Stimulated activated CD4-positive, alpha-beta T cell treated with anti-CD3 and anti-CD28 coated beads, Interleukin-12 subunit alpha, Interleukin-12 subunit beta, amount 100 ng/mL, for 4 hours (primary cell): ENCODE data around the gene RALY.

Experiments
- DNase-seq: peaks from one replicate; pipeline ENCODE4 v3.0.0-alpha.2; 2020

The RALY gene

DNA sequence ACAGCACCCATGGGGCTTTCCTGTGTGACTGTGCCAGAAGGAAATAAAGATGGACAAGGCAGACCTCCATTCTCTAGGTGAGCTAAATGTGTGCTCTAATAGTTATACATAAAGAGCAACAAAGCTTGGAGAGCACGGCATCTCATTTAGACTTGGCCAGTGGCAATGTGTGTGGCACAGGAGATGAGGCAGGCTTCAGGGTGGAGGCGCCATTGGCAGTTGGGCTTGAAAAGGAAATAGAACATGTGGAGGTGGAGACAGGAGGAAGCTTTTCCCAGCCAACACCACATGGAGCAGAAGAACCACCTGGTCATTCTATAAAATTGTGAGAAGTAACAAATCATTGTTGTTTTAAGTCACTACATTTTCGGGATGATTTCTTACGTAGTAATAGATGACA lies 3.6 kb upstream of the RALY start:
- DNase-seq, result no peak

DNA sequence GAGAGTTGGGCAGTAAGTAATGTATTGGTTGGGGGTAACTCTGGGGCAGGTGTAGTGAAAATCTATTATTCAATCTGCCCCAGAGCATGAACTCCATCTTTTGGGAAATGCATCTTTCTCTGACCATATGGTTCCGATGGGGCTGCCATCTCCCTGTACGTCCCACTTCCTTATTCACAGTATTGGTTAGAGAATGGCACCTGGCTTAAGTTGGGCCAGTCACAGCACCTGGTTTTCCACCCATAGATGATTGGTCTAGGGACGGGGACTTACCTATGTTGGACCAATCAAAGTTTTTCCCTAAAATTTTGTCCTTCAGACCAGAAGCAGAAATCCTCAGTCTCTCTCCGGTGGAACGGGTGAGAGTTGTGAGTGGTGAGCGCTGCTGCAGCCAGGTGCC lies 2.2 kb upstream of the RALY start:
- DNase-seq, result no peak

DNA sequence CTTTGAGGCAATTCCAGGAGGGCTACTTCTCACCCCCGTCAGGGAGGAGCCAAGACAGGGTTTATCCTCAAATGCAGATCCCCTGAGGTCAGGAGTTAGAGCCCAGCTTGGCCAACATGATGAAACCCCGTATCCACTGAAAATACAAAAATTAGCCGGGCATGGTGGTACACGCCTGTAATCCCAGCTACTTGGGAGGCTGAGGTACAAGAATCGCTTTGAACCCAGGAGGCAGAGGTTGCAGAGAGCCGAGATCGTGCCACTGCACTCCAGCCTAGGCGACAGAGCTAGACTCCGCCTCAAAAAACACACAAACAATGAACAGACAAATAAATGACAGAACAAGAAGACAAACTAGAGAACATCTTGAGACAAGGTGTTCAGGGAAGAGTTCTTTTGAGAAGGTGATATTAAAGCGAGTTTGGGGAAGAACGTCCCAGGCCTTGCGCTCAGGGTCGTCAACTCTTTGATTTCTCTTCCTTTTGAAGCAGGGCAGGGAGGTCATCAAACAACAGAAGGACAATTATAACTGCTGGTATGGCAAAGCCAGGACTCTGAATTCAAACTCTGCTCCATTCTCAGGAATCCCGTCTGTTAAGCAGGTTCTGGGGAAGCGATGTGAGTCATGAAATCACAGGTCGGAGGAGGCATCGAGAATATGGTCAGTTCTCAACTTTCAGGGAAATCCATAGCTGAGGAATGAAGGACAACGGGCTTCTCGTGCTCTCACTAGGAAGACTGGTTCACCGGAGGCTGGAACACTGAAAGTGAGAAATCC lies 1.4 kb upstream of the RALY start:
- no peak for DNase-seq

DNA sequence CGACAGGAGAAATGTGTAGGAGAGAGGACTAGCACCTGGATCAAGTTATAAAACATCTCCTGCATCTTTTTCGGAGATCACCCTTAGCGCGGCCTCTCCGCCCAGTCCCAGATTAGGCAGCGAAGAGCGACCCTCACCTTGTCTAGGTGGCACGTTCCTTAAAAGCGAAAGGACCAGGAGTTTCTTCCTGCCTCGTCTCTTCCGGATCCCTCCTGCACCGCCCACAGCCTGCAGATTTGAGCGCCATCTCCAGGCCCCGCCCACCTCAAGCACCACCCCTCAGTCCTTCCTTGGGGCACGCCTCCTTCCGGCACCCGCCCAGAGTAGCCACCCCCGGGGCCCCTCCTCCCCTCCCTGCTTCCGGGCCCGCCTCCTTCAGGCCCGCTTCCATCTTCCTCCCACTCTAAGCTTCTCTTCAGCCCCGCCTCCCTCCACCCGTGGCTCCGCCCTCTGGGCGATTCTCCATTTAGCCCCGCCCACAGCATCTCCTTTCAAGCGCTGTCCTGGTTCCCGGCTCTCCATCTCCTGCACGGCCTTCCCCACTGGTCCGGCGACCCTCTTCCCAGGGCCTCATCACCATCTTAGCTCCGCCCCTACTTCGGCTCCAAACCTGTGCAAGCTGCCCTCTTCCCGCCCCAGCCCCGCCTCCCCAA lies 662 bp upstream of the RALY start:
- DNase-seq, result peak; percentile 99

DNA sequence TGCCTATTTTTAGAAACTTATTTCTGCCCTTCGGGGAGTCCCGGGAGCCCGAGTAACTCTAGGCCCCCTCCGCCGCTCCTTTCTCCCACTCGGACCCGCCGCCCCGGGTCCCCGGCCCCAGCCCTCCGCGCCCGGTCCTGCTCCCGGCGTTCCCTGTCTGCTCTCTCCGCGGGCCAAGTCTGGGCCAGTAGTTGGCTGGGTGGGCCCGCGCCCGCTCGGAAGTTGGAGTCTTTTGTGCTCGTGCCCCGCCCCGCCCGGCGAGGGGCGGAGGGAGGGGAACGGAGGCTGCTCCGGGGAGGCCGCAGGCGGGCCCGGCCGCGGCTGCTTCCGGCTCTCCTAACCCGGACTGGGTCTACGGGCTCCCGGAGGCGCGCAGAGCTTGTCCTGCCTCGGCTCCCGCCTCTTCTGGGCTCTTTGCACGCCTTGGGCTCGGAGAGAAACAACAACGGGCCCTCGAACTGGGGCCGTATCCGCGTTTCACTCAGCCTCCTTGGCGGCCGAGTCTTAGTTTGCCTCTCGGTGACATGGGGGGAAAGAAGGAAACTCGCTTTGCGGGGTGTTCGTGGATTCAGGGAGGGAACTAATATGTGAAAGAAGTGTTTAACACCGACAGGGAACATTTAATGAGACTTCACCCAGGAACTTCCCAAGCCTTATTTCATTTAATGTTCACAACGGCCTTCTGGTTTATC lies 657 bp downstream of the RALY start:
- DNase-seq, result peak; percentile 76

DNA sequence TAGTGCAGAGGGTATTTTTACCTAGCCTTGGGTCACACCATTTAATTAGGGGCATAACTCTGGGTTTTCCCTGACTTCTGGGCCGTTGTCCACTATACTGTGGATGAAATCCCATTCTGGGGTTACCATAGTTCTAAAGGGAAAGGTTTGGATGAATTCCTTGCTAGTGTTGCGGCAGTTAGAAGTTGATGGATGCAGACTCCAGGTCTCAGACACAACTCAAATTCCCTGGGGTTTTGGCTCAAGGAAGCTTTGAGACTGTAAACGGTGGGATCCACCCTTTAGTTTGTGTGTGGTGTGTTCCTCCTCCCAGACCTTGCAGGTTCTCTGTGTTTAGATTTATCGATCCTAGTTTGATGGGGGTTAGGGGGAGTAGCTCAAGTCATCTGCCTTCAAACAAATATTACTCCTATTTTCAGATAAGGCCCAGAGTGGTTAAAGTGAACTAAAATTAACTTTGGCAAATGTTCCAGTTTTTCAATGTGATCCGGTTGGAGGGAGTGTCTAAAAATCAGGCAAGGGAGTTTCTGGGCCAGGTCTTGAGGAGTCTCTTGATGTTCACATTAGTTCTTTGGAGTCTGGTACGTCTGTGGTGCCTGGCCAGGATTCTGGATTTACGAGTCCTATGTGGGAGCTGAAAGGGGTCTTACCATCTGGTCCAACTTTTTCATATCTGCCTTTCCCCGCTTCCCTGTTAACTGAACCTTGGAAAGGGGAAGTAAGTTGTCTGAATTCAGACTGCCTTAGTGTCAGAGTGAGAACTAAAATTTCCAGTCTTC lies 1.5 kb downstream of the RALY start:
- no peak for DNase-seq

DNA sequence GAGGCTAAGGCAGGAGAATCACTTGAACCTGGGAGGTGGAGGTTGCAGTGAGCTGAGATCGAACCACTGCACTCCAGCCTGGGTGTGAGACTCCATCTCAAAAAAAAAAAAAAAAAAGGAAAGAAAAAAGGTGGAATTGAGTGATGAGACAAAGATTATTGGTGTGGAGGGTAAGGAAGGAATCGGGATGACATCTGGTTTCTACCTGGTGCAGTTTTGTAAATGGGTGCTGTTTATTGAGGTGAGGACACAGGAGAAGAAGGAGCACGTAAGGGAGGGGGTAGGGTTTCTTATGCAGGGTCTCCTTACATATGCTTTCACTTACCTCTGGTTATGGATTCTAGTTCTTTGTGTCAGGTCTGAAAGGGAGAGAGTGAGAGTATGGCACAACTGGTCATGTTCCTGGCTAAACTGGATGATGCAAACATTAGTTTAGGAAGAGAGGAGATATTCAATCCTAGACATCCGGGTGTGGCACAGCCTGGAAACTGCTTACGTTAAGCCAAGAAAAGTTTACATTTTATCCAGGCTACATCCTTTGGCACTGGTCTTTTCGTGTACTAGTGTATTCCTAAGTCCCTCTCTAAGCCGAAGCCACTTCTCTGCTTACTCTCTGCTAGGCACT lies 5.4 kb downstream of the RALY start:
- DNase-seq, result no peak

DNA sequence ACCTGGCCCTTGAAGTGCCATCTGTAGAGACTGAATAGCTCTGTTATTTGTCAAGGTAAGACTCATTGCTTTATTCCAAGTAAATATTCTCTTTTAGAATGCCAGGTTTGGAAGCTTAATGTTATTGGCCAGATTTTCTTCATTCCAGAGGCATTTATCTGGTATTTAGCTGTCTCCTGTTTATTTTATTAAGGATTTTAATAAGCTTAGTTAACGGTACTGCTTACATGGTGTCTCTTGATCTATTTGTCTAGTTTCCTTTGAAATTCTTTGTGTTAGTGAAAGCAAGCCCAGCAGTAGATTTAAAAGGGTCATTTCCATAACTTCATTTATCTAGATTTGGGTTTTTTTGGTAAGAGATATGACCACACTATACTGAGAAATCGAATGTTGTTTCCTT lies 7.7 kb downstream of the RALY start:
- no peak for DNase-seq

DNA sequence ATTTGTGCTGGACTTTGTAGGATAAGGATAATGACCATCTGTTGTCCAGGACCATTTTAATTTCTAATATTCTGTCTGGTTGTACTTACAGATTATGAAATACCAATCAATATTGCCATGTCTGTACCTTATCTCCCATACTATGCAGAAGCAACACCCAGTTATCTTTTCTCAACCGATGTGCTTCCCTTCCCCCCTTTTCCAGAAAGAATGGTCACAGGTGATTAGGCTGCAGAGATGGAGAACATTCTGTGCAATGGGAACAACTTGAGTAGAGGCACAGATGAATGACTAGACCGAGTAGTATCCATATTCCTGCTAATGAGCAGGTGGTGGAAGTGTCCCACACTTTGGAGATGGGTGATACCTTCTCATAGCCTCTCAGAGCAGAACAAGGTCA lies 10.5 kb downstream of the RALY start:
- no peak for DNase-seq

DNA sequence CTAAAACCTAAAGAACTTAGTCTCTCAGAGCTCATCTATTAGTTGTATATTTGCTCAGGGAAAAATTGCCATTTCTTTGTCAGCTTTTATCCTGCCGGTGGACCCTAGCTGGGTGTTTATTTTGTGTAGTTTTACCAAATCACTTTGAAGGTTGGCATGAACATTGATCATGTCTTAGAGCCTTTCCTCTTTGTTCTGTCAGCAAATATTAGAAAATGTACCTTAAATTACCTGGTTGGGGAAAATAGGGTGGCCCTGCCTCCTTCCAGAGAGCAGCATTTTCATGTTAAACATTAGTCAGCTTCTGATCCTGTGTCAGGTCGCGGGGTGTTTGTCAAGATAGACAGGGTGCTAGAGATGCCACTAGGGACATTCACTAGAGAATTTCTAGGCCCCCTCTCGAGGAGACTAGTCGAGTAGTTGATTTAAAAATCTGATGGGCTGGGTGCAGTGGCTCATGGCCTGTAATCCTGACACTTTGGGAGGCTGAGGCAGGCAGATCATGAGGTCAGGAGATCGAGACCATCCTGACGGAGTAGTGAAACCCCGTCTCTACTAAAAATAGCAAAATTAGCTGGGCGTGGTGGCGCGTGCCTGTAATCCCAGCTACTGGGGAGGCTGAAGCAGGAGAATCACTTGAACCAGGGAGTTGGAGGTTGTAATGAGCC lies 11.2 kb downstream of the RALY start:
- DNase-seq, result no peak

DNA sequence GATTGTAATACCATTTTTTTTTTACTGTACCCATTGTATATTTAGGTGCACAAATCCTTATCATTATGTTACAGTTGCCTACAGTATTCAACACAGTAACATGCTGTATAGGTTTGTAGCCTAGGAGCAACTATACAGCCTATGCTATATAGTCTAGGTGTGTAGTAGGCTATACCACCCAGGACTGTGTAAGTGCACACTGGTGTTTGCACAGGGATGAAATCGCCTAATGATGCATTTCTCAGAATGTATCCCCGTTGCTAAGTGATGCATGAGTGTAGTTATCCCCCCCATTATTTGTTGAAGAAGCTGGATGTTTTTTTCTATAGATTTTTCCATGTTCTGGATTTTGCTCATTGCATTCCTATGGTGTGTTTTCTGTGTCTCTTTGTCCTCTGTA lies 12.9 kb downstream of the RALY start:
- DNase-seq, result no peak

DNA sequence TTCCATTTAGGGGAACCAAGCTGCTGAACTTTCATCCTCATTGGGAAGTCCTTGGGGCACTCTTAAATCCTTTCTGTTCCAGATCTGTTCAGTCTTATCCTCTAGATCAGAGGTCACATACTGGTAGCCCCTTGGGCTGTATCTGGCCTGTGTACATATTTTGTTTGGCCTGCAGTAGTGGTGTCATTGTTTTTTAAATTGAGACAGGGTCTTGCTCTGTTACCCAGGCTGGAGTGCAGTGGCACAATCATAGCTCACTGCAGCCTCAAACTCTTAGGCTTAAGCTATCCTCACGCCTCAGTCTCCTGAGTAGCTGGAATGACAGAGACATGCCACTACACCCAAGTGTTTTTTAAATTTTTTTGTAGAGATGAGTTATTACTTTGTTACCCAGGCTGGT lies 14.8 kb downstream of the RALY start:
- no peak for DNase-seq

DNA sequence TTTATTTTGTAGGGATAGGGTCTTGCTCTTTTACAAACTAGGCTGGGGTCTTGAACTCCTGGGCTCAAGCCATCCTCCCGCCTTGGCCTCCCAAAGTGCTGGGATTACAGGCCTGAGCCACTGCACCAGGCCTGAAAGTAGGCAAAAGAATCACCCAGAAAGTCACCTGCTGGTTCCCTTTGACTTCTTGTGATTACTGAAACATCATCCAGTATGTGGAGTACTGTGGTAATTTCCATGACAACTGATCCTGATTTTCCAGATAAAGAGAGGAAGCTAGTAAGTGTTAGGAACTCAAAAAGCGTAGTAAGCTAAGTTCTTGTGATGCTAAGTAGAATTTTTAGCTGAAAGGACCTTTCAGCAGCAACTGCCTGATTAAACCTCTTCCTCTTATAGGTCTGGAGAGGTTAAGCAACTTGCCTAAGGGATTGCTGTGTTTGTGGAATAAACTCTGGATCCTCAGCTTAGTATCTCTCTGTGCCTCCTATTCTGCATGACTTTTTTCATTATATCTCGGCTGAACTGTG lies 16.8 kb downstream of the RALY start:
- no peak for DNase-seq

DNA sequence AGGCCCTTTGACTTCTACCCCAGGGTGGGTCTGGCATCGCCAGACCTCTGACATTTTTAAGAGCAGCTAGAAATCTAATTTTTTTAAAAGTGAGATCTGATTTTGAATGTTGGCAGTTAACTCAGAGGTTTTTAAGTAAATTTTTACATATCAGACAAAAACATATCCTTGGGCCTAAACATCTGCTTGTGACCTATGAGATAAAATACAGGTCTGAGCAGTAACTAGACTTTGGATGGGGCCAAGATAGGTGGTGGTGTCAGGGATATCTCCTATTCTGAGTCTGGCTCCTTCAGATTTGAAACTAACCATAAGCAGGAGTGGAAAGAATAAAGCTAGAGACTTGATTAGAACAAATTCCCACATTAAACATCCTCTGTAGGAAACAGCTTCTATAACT lies 17.6 kb downstream of the RALY start:
- no peak for DNase-seq

DNA sequence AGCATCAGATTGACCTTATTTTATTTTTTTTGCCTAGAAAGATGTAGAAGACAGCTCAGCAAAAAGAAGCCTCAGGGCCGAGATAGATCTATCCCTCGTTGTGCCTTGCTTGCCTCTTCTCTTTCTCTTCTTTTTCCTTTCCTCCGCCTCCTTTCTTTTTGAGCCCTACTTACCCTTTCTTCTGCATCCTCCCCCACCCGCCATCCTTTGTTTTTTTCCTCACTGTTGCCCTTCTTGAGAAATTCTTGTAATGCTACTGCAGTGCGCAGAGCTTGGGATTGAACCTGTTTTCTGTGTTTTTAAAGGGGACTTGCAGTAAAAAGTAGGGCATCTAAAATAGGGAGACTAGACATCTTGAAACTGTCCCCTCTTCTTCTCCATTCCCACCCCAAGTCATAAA lies 18.6 kb downstream of the RALY start:
- DNase-seq, result no peak

DNA sequence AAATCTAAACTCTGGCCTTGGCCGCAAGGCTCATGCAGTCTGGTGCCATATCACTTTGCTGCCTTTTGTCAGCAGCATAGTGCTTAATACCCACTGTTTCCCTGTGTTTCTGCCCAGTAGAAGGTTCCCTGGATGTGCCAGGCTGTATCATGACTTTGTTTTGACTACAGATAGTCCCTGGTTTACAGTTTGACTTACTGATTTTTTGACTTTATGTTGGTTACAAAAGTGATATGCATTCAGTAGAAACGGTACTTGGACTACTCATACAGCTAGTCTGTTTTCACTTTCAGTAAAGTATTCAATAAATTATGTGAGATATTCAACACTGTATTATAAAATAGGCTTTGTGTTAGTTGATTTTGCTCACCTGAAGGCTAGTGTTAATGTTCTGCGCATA lies 19.0 kb downstream of the RALY start:
- DNase-seq, result no peak

DNA sequence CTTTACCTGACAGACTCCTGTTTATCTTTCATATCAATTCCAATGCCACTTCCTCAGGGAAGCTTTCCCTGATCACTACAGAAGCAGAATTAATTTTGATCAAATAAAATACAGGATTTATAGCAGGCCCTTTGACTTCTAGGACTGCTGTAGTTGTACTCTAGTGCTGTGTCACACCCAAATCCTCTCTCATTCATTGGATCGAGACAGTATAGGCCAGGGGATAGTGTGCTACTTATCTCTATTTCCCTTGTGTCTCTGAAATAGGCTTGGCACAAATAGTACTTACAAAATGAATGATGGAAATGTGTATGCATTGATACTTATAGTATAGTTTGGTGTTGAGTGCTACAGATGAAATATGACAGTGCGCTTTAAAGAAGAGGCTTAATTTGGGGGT lies 19.8 kb downstream of the RALY start:
- no peak for DNase-seq

DNA sequence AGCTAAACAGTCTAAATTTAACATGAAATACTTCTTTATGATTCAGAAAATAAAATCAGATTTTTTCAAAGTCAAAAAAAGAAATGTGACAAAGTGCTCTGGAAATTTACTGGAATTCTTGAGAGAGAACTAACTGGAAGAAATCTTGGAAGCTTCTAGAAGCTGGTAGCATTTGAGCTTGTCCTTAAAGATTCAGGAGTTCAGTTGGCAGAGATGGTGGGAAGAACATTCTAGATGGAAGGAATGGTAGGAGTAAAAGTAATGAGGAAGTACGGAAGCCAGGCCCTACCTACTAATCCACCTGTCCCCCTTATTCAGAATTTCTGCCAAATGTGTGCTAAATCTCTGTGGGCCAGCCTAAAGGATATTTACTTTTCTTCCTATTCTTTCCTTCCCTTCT lies 21.2 kb downstream of the RALY start:
- DNase-seq, result no peak

DNA sequence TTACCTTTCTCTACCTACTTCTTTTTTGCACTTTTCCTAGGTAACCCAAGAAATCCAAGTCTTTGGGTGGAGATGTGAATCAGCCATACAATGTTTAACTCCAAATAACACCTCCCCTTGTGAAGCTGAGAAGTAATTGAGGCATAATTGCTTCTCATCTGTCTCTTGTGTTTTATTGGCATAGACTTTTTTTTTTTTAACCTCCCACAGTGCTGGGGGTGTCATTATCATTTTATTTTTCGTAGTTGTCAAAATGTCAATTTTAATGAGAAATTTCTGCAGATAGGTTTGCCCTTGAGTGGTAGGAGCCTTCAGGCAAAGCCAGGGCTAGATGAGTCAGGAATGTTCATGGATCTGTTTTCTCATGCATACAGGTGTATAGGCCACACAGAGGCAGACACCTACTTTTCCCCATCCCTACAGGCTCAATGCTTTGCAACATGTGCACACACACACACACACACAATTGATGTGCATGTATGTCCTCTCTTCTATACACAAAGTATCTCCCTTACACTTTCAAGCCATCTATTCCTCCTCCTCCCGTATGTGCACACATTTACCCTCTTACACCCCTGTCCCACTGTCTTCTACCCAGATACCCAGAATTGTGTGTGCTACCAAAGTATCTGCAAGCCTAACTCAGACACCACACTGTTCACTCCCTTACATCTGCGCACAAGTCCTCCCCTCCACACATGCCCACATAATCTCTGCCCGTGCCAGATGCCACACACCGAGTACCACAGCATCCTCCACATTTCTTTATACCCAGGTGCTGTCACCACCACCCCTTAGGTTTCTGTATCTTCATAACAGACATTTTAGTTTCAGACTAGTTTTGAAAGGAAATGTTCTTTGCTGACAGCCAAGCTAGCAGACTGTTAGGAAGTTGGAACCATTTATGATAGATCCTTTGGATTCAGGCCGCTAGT lies 22.0 kb downstream of the RALY start:
- DNase-seq, result no peak

DNA sequence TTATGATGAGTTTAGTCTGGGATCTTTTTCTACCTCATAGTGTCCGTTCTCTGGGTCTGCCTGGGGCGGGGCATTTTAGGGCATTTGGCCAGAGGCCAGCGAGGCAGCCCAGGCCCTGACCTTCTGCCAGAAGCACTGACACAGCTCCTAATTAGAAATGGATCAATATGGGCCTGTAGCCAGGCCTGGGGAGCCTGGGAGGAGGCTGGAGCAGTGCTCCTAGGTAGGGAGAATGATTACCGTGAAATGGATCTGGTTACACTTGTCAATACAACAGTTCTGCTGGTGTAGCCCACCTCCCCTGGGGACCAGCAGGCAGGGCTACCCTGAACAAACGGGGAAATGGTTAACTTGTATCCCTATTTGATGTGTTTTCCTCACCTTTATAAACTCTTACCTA lies 23.0 kb downstream of the RALY start:
- no peak for DNase-seq

DNA sequence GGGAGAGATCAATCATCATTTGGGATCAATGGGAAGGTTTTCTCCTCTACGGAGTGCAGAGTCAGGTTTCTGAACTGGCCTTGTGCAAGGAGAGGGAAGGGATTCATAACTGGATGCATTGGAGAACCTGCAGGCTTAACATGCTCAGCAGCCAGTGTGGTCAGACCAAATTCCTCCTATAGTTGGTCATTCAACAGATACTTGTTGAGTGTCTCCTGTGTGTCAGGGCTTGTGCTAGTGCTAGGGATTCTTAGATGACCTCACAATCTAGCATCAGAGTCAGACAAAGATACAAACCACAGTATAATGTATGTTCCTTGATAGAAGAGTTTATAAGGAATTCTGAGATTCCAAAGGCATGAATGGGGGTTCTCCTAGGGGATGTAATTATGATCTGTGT lies 23.9 kb downstream of the RALY start:
- no peak for DNase-seq
